ENCODE data around the gene RTL5. TPM values are rescaled to one million over a fixed set of nuclear protein-coding genes. Genes with fewer than 3 reads are reported as not detected.

Gene RTL5
- total and polyA plus RNA-seq, 5 experiments from 2014 or later: 0.30 to 0.36 TPM; not detected in 3

DNA sequence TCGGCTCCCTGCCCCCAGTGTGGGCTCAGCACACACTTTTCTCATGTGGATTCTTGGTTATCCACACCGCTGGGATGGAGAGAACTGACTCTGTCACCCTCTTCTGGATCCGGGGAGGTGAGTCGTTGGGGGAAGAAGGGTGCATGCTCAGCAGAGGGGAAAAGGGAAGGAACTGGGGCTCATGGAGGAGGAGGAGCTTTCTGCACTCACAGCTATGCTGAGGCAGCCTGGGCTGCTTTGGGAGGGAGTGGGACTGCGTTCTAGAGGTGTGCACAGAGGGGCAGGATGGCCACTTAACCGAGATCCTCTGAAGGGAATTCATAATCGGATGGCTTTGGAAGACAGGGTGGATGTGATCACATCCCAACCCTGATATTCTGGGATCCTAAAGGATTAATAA, 51.6 kb downstream of the RTL5 start:
- Mint-ChIP-seq H3K4me1 (peaks cover 3 to 17% (median 10%) of the 10 kb centered on the region in 4 donors), H3K27me3 (peaks cover 0 to 16% (median 1%) of the 10 kb centered on the region in 5 donors), H3K27ac (no peak overlapping the region), H3K4me3 (no peak overlapping the region), H3K36me3 (no peaks in the 10 kb centered on the region), H3K9me3 (no peaks in the 10 kb centered on the region)
- ATAC-seq (no peak), DNase-seq (no peak)
- POLR2A ChIA-PET: no interaction called here

DNA sequence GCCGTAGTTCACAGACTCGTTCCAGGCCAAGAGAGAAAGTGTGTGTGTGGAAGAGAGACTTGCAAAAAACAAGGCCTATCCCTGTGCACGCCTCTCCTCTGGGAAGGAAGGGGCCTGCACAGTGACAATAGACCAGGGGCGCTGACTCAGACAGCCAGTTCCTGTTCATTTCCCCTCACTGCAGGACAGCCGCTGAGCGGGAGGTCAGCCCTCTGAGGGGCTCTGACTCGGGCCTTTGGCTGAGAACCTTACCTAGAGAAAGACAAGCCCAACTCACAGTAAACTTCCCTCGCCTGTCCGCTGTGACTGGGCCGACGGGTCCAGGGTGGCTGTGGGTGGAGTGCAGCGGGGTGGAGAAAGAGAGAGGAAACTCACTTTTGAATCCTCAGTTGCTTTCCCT, 52.1 kb downstream of the RTL5 start:
- Mint-ChIP-seq H3K27ac (no peak overlapping the region), H3K4me1 (peaks cover 3 to 17% (median 10%) of the 10 kb centered on the region in 4 donors), H3K4me3 (no peak overlapping the region), H3K9me3 (no peaks in the 10 kb centered on the region), H3K36me3 (no peaks in the 10 kb centered on the region), H3K27me3 (peaks cover 0 to 16% (median 1%) of the 10 kb centered on the region in 5 donors)
- POLR2A ChIA-PET: no interaction called here
- DNase-seq (no peak), ATAC-seq (no peak)

DNA sequence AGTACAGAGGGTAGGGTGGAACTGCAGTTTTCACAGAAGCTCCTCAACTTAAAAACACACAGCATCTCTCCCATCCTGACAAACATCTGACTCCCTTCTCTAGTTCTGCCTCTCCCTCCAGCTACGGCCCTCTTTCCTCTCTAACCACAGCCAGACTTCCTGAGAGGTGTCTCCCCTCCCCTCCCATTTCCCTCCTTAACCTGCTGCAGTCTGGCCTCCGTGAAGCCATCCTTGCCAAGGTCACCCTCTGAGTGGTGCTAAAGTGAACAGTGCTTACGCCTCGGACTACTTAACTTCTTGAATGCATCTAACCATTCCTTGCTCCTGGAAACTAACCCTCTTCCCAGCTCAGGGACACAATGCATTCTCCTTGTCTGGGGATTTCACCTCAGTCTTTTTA, 53.3 kb downstream of the RTL5 start:
- POLR2A ChIA-PET: no interaction called here
- Mint-ChIP-seq H3K4me1 (peaks cover 3 to 17% (median 10%) of the 10 kb centered on the region in 4 donors), H3K9me3 (no peaks in the 10 kb centered on the region), H3K27ac (peak overlapping the region in 1 of 10 donors; percentile 83), H3K36me3 (no peaks in the 10 kb centered on the region), H3K27me3 (peaks cover 0 to 11% (median 1%) of the 10 kb centered on the region in 5 donors), H3K4me3 (no peak overlapping the region)
- ATAC-seq: no peak
- DNase-seq: no peak

Other genes with a start within 250 kb of the RTL5 start
- under 1 TPM; 0.52 to 0.81 TPM for gene NHSL2, start 221.1 kb downstream of the RTL5 start, total RNA-seq
- 1 to 10 TPM in 1 of 3 donors, under 1 TPM in 2; 0.09 to 2.6 (median 0.51) TPM for gene NHSL2, start 221.1 kb downstream of the RTL5 start, polyA plus RNA-seq
- 10 to 100 TPM; 10.8 to 11.1 TPM for gene PIN4, start 49.8 kb upstream of the RTL5 start, total RNA-seq
- gene PIN4, start 49.8 kb upstream of the RTL5 start, polyA plus RNA-seq: 10 to 100 TPM; 26.7 to 32.5 (median 31.5) TPM
- under 1 TPM; 0.22 to 0.26 TPM for gene ERCC6L, start 107.1 kb upstream of the RTL5 start, total RNA-seq
- under 1 TPM; 0.24 to 0.51 (median 0.38) TPM for gene ERCC6L, start 107.1 kb upstream of the RTL5 start, polyA plus RNA-seq
- 1,000 to 10,000 TPM; 1,451 to 1,521 TPM for gene RPS4X, start 145.3 kb upstream of the RTL5 start, total RNA-seq
- gene RPS4X, start 145.3 kb upstream of the RTL5 start, polyA plus RNA-seq: 1,000 to 10,000 TPM; 1,041 to 1,187 (median 1,156) TPM
- not detected for gene CITED1, start 174.0 kb upstream of the RTL5 start, total RNA-seq
- gene CITED1, start 174.0 kb upstream of the RTL5 start, polyA plus RNA-seq: not detected